Testis (tissue), 5 donors: ENCODE results near the gene ZNF765. TPM values are rescaled to one million over a fixed set of nuclear protein-coding genes. Genes with fewer than 3 reads are reported as not detected.
"Not testable (repeated sequence)": the region's sequence is repeated elsewhere in the genome, so short reads cannot be mapped to it uniquely, and the experiment has no call there.

Source experiments
- DNase-seq: peaks from one replicate; pipeline ENCODE4 v3.0.0-alpha.2; 2019
- H3K27ac ChIP-seq, 2 donors: fragments of 200-600 bp; sonication (generic); one replicate each; pipeline ENCODE4 v1.5.1; 2019
- H3K27me3 ChIP-seq: fragments of 200-600 bp; sonication (generic); one replicate; pipeline ENCODE4 v1.5.1; 2019
- H3K36me3 ChIP-seq: fragments of 200-600 bp; sonication (generic); one replicate; pipeline ENCODE4 v1.5.1; 2017; ENCODE audit warnings: low read depth; ENCODE audit errors: missing control alignments
- H3K4me1 ChIP-seq: fragments of 200-600 bp; sonication (generic); one replicate; pipeline ENCODE4 v1.5.1; 2019
- H3K4me3 ChIP-seq, 2 donors: fragments of 200-600 bp; sonication (generic); one replicate each; pipeline ENCODE4 v1.5.1; 2017 to 2019
- H3K9me3 ChIP-seq: fragments of 200-600 bp; sonication (generic); one replicate; pipeline ENCODE4 v1.5.1; 2017
- POLR2A ChIP-seq: fragments of 450-650 bp; IDR thresholded peaks from one replicate; pipeline ENCODE4 v1.6.1; 2017; ENCODE audit warnings: antibody characterized with exemption, mild to moderate bottlenecking, moderate library complexity
- WGBS, 2 donors: methylation state at CpG; one replicate each; pipeline ENCODE4 v1.1.5; 2018; 5-methylcytosine and 5-hydroxymethylcytosine counted together
- intact Hi-C: fragments of 100-400 bp; cut with DNase I; formaldehyde crosslinking; loops from one replicate; pipeline ENCODE4 v1.15.1; 2023; ENCODE audit warnings: low total_unique reads
- long read RNA-seq, 2 donors: transcript quantifications; one replicate each; lab custom pipeline, GENCODE V29; 2026
- polyA plus RNA-seq: library from polyadenylated mRNA; stranded (reverse); fragments of 350-450 nt; fragmentation: Illumina TruSeq; extraction: RNeasy Lipid Tissue Mini Kit (QIAGEN cat#74804); gene quantifications from one replicate; pipeline ENCODE4 v1.2.3, GENCODE V29; 2014; ENCODE audit warnings: low read depth, low replicate concordance; ENCODE audit not compliant: insufficient read depth
- total RNA-seq, 2 donors: library from RNA; depleted of rRNA; stranded (reverse); fragments of >200 nt; gene quantifications; one replicate each; pipeline ENCODE4 v1.2.3, GENCODE V29; 2016
- TF ChIP-seq, protein P1 (sequence below), 3 experiments: fragments of 450-650 bp in 2 of 3; fragments of 200-600 bp in 1 of 3; sonication (generic) in 1 of 3; IDR thresholded peaks; one replicate each; pipeline ENCODE4 v1.5.1; 2016 to 2019; ENCODE audit warnings: antibody characterized with exemption in 3 of 3, mild to moderate bottlenecking in 2 of 3, moderate library complexity in 1 of 3

The ZNF765 gene
- total RNA-seq: 10 to 100 TPM; 21.9 to 22.4 TPM
- 6.5 TPM for polyA plus RNA-seq
- long read RNA-seq, donor 1, full-length matches to known transcripts: 5 of 5 reads
- long read RNA-seq, donor 1, partial matches to known transcripts: 0 of 5 reads
- long read RNA-seq, donor 1, other reads (novel, unspliced or antisense): 0 of 5 reads
- long read RNA-seq, donor 2, full-length matches to known transcripts: 2 of 2 reads
- long read RNA-seq, donor 2, partial matches to known transcripts: 0 of 2 reads
- long read RNA-seq, donor 2, other reads (novel, unspliced or antisense): 0 of 2 reads

DNA sequence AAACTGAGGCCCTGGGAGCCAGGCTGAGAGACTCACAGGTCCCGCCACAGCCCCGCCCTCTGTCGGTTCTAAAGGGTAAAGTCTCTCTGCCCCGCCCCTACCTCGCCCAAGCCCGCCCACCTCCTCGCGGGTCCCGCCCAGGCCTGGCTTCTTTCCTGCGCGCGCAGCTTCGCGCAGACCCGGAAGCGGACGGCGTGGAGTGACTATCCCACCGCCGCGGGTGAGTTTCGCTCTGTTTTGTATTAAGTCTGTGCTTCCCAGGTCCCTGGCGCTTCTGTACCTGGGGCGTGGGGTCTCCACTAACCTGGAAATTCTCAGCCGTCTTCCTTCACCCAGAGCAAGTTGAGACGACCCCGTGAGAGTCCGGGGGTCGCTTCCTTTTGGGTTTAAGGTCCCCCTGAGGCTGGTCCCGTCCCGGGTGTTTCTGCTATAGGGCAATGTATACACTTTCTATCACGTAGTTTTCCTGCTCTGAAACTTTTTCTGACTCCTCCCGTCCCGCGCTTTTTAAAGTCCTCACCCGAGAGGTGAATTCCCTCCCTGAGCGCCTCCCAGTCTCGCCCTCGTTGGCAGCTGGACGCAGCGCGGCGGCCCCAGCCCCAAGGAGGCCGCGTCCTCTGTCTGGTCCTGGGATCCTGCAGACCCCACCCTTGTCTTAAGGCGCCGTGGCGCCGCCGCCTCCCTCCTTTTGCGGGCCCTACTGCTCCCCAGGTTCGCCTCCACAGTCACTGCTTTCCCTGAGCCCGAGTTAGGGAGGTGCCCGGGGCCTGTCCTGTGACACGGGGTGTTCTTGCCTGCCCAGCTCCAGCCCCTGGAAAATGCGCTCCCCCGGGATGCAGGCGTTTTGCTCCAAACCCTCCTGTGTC lies at the start of gene ZNF765:
TSS of gene ZNF765 (plus strand) at position 176 of the 866 bp plus-strand sequence. CDS start 2,867 bp downstream, outside the sequence.
- peak; percentile 98 for DNase-seq
- WGBS, 2 donors: 0% methylated on average over 51 to 58 of the region's 58 CpGs
- intact Hi-C loops: no loop called here

DNA sequence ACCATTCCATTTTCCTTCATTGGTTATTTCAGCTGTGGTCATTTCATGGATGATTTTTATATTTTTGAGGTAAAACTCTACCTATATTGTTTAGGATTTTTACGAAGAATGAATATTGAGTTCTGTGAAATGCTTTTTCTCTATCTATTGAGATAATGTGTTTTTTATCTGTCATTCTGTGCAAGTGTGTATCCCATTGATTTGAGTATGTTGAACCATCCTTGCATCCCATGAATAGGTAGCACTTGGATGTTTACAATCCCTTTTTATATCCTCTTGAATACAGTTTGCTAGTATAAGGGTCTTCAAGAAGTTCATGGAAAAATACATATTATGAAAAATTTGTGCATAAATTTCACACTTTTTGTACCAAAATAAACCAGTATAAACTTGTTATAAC lies 39.2 kb upstream of the ZNF765 start:
- WGBS, 2 donors: 95 to 97% methylated on average over 1 of the region's 1 CpG

More for the DNA sequence above, at the start of gene ZNF765:
- Histone ChIP-seq H3K9me3 (no peaks in the 10 kb centered on the region), H3K36me3 (peaks cover 4% of the 10 kb centered on the region), H3K4me1 (peaks cover 9% of the 10 kb centered on the region), H3K4me3 (peak within 1 kb of the TSS; percentile 76 to 85), H3K27me3 (no peaks in the 10 kb centered on the region), H3K27ac (peak within 1 kb of the TSS; percentile 63 to 84)
- TF ChIP-seq, protein P1, sequence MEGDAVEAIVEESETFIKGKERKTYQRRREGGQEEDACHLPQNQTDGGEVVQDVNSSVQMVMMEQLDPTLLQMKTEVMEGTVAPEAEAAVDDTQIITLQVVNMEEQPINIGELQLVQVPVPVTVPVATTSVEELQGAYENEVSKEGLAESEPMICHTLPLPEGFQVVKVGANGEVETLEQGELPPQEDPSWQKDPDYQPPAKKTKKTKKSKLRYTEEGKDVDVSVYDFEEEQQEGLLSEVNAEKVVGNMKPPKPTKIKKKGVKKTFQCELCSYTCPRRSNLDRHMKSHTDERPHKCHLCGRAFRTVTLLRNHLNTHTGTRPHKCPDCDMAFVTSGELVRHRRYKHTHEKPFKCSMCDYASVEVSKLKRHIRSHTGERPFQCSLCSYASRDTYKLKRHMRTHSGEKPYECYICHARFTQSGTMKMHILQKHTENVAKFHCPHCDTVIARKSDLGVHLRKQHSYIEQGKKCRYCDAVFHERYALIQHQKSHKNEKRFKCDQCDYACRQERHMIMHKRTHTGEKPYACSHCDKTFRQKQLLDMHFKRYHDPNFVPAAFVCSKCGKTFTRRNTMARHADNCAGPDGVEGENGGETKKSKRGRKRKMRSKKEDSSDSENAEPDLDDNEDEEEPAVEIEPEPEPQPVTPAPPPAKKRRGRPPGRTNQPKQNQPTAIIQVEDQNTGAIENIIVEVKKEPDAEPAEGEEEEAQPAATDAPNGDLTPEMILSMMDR (IDR thresholded peaks at IDR 0.05): peak; percentile 50 to 57 (median 55)
- TF ChIP-seq POLR2A: peak; percentile 36

DNA sequence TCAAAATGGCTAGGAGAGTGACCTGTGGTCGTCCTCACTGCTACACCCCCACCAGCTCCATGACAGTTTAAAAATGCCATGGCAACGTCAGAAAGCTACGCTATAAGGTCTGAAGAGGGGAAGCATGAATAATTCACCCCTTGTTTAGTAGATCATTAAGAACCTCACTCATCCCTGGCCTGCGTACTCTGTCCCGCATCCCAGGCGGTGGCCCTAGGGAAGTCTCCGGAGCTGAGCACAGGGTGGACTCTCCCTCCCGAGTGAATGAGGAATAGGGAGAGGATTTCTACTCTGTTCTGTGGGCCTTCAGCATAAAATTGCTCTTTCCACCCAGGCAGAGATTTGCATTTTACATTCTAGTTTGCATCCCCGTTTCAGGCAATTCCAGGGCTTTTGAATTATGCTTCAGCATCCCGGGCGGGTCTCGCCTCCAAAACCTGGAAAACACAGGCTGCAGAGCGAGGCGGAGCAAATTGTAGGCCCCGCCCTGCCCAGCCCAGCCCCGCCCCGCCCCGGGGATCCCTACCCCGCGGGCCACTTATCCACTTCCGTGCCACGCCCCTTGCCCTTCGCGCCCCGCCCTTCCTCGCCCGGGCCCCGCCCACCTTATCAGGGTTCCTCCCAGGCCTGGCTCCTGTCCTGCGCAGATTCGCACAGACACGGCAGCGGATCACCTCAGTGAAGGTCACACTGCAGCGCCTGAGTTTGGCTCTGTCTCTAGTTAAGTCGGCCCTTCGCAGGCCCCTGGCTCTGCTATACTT lies 36.9 kb upstream of the ZNF765 start:
- peak; percentile 72 for DNase-seq
- no peaks in the 10 kb centered on the region for H3K36me3 ChIP-seq
- WGBS, 2 donors: 52 to 55% methylated on average over 21 to 35 of the region's 35 CpGs
- H3K4me1 ChIP-seq: no peaks in the 10 kb centered on the region
- no peak overlapping the region for H3K27ac ChIP-seq
- no peak for TF ChIP-seq POLR2A
- TF ChIP-seq, protein P1 (IDR thresholded peaks at IDR 0.05): no peak
- H3K27me3 ChIP-seq: no peaks in the 10 kb centered on the region
- H3K9me3 ChIP-seq: no peaks in the 10 kb centered on the region
- H3K4me3 ChIP-seq: peak overlapping the region in 1 of 2 donors; percentile 20
- intact Hi-C loops: no loop called here

More for the DNA sequence above, 39.2 kb upstream of the ZNF765 start:
- H3K27me3 ChIP-seq: no peaks in the 10 kb centered on the region
- intact Hi-C loops: no loop called here
- no peaks in the 10 kb centered on the region for H3K9me3 ChIP-seq
- no peaks in the 10 kb centered on the region for H3K4me1 ChIP-seq
- TF ChIP-seq POLR2A: no peak
- TF ChIP-seq, protein P1 (IDR thresholded peaks at IDR 0.05): no peak
- H3K36me3 ChIP-seq: no peaks in the 10 kb centered on the region
- DNase-seq: no peak
- no peak overlapping the region for H3K4me3 ChIP-seq
- no peak overlapping the region for H3K27ac ChIP-seq

DNA sequence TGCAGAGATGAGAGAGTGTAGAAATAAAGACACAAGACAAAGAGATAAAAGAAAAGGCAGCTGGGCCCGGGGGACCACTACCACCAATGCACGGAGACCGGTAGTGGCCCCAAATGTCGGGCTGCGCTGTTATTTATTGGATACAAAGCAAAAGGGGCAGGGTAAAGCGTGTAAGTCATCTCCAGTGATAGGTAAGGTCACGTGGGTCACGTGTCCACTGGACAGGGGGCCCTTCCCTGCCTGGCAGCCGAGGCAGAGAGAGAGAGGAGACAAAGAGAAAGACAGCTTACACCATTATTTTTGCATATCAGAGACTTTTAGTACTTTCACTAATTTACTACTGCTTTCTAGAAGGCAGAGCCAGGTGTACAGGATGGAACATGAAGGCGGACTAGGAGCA lies 34.9 kb upstream of the ZNF765 start:
- H3K4me1 ChIP-seq, DNase-seq, H3K4me3 ChIP-seq, H3K27ac ChIP-seq, H3K27me3 ChIP-seq, intact Hi-C loops, H3K9me3 ChIP-seq, H3K36me3 ChIP-seq: not testable (repeated sequence)
- WGBS, 2 donors: 88 to 92% methylated on average over 10 of the region's 10 CpGs
